COLO668 (cell line): ENCODE measurements around the gene STARD8.
"Not testable (repeated sequence)": the region's sequence is repeated elsewhere in the genome, so short reads cannot be mapped to it uniquely, and the experiment has no call there.

Experiments
- DNase-seq: peaks from one replicate; lab custom pipeline; 2025; ENCODE audit not compliant: unreplicated experiment; lab: John Stamatoyannopoulos, UW

Gene STARD8

GRCh38 chrX:68659385-68659784 is 11.9 kb downstream of the STARD8 start:
- DNase-seq = no peak

GRCh38 chrX:68659786-68660185 is 12.3 kb downstream of the STARD8 start:
- no peak for DNase-seq

DNA sequence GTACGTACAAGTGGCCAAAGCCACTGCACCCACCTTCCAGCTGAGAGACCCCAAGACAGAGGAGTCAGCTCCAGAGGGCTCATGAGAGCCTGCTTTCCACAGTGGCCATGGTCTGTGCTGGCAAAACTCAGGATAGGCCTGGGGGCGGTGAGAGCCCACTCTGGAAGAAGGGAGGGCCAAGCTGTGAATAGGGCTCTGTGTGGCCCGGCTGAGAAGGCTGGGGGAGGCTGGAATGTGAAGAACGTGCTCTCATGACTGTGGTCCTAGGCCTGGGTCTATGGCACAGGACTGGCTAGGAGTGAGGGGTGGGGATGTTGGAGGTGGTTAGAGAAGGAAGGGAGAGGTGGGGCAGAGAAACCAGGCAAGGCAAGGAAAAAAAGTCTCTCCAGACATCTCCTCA is 13.3 kb downstream of the STARD8 start:
- DNase-seq = no peak

- DNase-seq = no peak
These were observed 18.0 kb downstream of the STARD8 start for GRCh38 chrX:68665502-68665901.

- no peak for DNase-seq
These were observed 19.1 kb downstream of the STARD8 start for GRCh38 chrX:68666580-68666979.

- no peak for DNase-seq
These were observed 21.8 kb downstream of the STARD8 start for GRCh38 chrX:68669094-68669860.

- DNase-seq = no peak
These were observed 22.4 kb downstream of the STARD8 start for GRCh38 chrX:68669871-68670270.

DNA sequence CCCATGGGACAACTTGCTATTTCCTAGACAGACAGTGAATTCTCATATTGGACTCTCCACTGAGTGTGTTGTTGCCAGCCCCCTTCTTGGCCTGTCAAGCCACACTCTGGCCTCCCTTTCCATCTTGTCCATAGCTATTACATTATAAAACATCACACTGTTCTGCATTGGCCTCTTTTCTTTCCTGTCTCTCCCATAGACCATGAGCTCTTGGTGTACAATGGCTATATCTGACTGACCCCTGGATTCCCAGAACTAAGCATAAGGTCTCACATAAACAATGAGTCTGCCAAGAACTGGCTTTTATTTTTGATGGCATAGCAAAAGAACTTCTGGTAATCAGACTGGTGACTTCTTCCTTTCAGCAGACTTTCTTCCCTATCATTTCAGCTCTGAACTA is 23.8 kb downstream of the STARD8 start:
- no peak for DNase-seq

DNA sequence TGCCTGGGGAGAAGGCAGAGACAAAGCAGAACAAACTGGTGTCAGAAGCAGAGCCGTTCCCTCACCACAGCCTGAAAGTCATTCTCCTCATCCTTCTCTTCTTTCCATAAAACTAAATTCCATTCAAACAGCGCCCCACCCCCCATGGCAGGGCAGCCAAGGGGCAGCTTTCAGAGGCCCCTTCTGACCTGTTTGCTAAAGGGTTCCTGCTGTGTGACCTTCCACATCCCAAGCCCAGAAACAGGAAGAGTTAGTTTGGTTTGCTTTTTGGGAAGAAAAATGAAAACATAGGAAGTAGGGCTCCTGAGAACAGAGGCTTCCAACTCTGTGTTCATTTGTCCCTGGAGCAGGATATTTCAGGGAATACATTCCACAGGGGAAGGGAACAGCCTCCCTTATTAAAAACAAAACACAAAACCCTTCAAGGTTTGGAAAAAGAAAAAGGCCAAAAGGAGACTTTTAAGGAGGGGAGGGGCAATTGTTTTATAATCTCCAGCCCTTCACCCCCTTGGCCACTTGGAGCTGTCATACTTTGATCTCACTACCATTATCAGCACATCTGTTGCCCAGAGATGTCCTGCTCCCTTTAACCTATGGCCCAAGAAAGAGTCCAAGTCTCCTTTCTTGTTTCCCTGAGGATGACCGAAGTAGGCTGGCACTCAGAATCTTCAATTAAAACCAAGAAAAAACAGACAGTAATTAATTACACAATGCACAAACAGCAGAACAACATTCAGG is 25.3 kb downstream of the STARD8 start:
- no peak for DNase-seq

- no peak for DNase-seq
These were observed 28.1 kb downstream of the STARD8 start for GRCh38 chrX:68675571-68675970.

GRCh38 chrX:68676335-68676734 is 28.9 kb downstream of the STARD8 start:
- no peak for DNase-seq

DNA sequence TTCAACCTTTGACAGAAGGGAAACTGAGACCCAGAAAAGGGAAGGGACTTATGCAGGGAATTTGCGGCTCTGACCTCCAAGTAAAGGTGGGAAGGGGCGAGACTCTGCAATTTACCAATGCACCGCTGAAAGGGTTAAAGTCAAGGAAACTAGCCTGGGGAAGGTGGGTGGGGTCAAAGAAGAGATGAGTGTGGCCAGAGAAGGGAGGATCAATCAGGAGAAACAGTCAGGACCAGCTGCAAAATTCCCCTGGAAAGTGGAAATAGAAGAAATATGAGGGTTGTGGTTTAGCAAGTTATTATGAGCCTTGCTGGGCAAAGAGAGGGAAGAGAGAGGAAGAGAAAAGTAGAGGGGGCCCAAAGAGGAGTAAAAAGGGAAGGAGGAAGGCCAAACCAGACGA is 30.5 kb downstream of the STARD8 start:
- DNase-seq = no peak

- DNase-seq = no peak
These were observed 34.0 kb downstream of the STARD8 start for GRCh38 chrX:68681443-68681941.

DNA sequence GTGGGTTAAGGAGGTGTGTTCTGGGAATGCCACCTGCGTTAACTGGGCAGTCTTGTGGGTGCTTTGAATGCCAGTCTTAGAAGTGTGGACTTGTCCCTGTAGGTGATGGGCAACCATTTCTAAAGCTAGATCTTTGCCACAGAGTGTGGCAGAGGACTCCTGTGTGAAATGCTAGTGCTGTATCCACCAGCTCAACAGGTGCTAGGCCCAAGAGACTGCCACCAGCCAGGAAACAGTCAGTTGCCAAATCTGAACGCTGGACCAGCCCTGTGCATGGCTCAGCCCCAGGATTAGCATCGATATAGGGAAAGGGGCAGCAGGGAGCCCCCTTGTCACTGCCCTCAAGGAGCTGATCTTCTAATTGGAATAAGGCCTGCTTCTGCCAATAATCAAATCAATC is 35.3 kb downstream of the STARD8 start:
- DNase-seq = no peak

GRCh38 chrX:68683580-68683979 is 36.1 kb downstream of the STARD8 start:
- no peak for DNase-seq

GRCh38 chrX:68684291-68684918 is 36.9 kb downstream of the STARD8 start:
- no peak for DNase-seq

DNA sequence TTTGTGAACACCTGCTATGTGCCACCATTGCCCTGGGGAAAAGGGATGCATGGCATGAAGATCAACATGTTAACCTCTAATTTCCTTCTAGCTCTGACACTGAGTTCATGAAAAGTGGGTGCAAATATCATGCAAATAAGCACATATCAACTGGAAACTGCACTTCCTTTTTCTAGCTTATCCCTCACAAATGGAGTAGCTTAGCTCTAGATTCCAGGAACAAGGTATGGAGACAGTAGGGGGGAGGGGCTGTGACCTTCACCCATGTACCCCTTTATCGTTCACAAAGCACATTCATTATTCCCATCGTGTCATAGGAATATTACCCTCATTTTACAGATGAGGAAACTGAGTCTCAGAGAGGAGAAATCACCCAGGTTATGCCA is 37.4 kb downstream of the STARD8 start:
- DNase-seq = no peak

DNA sequence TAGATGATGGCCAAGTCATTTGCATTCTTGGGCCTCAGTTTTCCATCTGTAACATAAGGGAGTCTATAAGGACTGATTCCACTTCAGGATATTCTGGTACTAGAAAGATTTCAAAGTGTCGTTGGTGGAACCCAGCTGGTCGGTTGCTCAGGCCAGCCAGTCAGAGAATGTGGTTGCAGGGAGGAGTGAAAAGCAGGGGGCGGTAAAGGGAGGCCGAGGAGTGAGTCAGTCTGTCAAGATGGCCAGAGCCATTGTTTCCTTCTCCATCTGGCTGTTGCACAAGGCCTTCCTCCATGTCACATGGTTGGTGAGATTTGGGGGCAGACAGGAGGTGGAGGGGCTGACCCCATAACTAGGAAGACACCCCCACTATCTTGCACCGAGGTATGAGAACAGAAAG is 38.2 kb downstream of the STARD8 start:
- no peak for DNase-seq

DNA sequence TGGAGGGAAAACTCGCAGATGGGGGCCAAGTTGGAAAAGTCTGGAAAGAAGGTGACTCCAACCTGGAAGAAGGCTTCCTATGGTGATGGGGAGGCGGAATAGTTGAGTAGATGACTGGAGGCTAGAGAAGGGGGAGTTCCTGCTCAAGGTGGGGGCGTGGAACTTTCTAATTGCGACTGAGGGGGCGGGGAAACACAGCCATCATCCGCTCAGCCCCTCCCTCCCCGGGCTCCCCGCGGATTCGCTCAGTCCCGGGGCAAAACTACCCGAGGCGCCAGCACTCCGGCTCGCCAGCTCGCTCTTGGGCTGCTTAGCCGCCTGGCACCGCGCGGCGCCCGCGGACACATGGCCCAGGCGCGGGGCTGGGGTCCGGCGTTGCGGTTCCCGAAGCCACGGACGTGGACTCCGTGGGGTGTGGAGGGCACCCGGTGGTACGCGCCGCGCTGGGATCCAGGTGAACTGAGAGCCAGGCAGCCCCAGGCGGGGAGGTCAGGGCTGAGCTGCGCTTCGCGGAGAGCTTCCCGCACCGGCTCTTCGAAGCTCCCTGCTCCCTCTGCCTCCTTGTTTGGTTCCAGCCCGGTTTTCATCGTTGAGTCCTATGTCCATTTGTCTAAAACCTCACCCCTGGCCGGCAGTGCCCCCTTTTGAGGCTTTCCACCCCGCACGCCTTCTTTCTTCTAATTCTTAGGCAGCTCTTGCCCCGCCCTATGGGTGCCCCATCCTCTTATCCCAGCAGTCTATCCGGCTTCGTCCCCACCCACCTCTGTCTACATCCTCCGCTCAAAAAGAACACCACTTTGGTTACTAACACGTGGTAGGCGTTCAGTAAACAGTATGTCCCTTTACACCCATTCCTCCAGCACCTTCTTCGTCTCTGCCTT is 38.9 kb downstream of the STARD8 start:
- no peak for DNase-seq

- DNase-seq = not testable (repeated sequence)
These were observed 41.5 kb downstream of the STARD8 start for GRCh38 chrX:68688931-68689330.

DNA sequence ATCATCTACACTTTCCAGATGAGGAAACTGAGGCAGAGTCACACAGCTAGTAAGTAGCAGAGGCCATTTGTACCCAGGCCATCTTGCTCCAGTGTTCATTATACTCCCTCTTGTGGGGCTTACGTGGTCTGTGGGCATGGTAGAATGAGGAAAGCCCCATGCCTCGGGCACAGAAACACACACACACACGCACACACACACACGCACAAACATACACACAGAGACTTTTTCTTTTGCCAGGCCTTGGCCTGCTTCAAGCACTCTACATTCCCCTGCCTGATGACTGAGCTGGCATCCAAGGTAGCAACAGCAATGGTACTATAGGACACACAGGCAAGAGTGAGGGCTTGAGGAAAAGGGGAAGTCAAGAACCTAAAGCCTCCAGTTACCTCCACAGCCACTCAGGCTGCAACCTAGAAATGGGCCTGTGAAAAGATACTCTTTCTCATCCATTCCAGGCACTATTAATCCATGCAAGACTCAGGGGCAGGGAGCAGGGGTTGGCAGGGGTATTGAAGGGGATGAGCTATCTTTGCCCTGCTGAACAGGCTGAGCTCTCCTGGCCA is 43.6 kb downstream of the STARD8 start:
- DNase-seq = no peak
